NCI-H774 (cell line): ENCODE results near the gene IGF2BP3.
"Not testable (repeated sequence)": the region's sequence is repeated elsewhere in the genome, so short reads cannot be mapped to it uniquely, and the experiment has no call there.

Experiments used
- DNase-seq: peaks from one replicate; lab custom pipeline; 2025; lab: John Stamatoyannopoulos, UW

IGF2BP3 gene

DNA sequence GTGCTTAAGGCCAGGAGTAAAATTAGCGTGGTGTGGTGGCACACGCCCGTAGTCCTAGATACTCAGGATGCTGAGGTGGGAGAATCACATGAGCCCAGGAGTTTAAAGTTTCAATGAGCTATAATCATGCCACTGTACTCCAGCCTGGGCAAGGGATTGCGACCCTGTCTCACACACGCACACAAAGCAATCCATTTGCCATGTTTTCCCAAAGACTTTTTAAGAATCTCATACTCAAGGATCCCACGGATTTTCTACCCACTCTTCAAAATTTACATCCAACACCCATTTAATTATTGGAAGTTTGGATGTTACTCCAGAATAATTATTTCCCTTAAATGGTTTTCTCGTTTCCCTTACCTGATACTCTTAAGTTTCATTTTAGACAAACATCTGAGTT is 47.9 kb downstream of the IGF2BP3 start:
- DNase-seq: no peak

GRCh38 chr7:23419845-23420244 is 50.4 kb downstream of the IGF2BP3 start:
- DNase-seq: no peak

DNA sequence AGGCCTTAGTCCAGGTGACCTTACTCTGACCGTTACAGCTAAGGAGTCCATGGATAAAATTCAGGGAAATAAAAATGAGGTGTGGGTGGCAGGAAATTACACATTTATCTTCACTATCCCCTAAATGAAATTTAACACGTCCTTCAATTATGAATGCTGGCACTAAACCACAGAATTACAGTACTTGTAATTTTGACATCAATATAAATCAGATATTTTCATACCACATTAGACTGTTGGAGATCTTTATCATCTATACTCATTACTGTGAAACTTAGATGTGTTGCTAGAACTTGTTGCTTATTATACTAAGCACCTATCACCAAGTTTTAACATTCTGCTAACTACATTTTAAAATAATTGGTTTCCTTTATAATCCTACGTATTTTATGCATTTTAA is 51.1 kb downstream of the IGF2BP3 start:
- no peak for DNase-seq

GRCh38 chr7:23418046-23418445 is 52.2 kb downstream of the IGF2BP3 start:
- no peak for DNase-seq

- no peak for DNase-seq
These were observed 55.1 kb downstream of the IGF2BP3 start for GRCh38 chr7:23415198-23415597.

DNA sequence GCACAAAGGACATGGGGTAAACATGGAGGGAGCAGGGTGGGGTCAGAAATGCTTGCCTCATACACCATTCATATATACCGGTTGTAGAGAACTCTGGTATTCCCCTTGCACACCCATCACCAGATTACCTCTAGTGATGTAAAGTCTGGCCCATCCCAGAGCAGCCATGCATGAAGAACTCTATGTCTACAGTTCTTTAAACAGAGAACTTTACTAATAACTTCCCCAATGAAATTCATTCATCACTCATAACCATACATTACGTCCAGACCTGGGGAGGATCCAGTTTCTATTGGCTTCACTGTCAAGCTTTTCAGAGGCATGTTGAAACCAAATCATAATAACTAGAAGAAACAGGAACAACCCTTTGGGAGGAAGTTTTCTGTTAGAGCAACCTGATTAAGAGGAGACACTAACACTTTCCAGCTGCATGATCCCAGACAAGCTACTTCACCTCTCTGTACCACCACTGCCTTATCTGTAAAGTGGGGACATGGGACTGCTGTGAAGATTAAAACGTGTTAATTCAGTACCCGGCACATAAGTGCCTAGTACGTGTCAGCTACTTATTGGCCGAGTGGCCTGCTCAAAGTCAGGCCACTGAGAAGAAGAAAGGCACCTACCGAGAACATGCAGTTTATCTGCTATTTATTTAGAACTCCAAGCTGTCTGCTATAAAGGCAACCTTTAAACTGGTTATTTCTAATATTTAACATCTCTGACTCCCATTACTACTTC is 59.7 kb downstream of the IGF2BP3 start:
- DNase-seq: no peak

- not testable (repeated sequence) for DNase-seq
These were observed 63.7 kb downstream of the IGF2BP3 start for GRCh38 chr7:23406564-23406963.

GRCh38 chr7:23405240-23405618 is 65.1 kb downstream of the IGF2BP3 start:
- no peak for DNase-seq

DNA sequence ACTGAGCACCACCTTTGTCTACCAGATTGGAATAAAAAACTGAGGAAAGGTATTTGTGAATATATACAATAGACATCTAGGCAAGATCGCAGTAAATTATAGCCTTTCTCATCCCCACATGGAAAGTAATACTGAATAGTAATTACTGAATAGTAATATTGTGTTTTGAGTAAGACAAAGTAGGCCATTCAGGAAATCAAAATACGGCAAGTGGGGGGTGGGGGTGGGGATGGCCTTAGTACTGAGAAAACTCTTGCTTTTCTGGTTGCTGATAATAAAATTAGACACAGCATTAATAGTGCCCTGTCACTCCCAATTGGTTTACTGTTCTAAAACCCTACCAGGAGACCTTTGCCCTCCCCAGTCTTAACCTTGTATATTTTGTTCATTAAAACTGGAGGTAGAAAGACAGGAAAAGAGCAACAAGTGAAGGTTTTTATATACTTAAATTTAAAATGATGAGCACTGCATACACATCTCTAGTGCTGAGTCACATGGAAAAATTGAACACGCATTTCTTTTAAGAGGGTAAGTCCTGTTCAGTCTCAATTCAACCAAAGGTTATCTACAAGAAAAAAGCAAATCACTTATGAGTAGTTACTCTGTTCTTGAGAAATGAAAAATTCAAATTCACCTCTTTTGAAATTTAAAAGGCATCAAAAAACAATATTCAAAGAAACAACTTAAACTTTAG is 65.6 kb downstream of the IGF2BP3 start:
- no peak for DNase-seq

- no peak for DNase-seq
These were observed 66.3 kb downstream of the IGF2BP3 start for GRCh38 chr7:23403970-23404369.

GRCh38 chr7:23398090-23398489 is 72.2 kb downstream of the IGF2BP3 start:
- not testable (repeated sequence) for DNase-seq

GRCh38 chr7:23397241-23397640 is 73.0 kb downstream of the IGF2BP3 start:
- no peak for DNase-seq

DNA sequence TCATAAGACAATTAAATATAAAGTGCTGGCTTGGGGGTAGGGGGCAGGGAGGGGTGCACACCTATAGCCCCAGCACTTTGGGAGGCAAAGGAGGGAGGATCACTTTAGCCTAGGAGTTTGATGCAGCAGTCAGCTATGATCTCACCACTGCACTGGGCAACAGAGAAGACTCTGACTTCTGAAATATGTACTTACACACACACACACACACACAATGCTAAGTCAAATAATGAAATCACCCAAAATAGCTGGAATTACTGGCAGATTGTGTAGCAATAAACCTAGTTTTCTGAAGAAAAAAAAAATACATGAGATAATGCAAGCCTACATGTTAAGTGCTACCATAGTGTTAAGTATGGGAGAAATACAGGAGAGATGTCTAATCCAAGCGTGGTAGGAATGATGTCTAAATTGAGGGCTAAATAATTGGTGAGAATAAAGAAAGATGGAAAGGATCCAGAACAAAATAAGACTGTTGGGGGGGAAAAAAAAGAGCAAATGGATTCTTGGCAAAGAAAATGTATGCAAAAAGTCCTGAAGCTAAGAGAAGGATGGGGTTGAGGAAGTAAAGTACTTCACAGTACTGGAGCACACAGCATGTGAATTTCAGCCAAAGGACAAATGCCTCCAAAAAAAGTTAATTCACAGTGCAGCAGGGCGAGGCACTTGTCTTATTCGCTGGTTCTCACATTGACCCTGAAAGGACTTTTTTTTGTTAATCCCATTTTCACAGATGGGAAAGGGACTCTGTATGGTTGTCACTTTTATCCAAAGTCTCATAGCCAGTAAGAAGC is 73.9 kb downstream of the IGF2BP3 start:
- DNase-seq: no peak

DNA sequence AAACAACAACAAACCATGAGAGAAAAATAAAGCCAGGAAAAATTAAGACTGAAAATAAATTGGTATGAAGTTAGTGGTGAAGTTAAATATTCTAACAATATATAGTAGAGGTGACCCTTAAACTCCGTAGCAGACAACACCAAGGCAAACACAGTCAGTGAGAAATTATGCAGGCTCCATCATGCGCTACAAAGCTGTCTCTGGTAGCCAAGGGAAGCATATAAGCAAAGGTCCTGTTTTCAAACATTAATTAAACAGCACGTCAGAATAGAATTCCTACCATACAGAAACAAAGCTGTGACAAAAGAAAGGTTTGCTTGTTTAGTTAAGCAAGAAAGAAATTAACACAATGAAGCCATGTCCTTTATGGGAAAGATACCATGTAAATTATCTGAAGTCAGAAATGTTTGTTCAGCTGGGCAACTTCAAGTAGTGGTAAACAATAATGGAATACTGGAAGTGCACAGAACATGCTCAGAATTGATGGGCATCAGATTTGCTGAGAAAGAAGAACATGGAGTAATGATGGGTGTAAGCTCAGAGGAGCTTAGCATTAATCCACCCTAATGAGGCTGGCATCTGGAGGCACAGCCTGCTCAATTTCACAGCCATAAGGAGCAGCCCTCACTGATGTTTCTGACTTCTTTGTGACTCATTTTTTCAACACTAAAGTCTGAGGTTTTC is 75.7 kb downstream of the IGF2BP3 start:
- DNase-seq: peak; percentile 93

- DNase-seq: no peak
These were observed 76.7 kb downstream of the IGF2BP3 start for GRCh38 chr7:23393636-23394035.

DNA sequence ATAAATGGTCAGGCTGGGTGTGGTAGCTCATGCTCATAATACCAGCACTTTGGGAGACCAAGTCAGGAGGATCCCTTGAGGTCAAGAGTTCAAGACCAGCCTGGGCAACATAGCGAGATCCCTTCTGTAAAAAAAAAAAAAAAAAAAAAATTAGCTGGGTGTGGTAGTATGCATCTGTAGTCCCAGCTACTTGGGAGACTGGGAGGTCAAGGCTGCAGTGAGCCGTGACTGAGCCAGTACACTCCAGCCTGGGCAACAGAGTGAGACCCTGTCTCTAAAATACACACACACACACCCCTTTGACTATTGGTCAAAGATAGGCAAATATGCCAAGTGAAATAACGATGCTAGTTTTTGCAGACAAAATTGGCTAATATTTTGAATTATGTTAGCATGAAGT is 80.6 kb downstream of the IGF2BP3 start:
- DNase-seq: no peak

GRCh38 chr7:23387583-23387982 is 82.7 kb downstream of the IGF2BP3 start:
- DNase-seq: no peak

DNA sequence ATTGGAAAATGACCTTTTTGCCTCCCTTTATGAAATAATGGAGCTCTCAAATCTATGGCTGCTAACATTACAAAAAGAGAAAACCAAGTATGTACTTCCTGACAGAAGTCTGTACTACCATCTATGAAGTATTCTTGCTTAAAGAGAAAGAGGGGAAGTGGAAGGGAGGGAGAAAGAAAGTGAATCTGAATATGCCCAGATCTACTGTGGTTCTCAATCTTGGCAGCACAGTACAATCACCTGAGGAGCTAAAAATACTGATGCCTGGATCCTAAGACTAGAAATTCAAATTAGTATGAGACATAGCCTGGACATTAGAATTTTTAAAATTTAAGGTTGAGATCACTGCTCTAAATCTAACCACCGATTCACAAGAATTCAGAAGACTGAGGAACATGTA is 85.2 kb downstream of the IGF2BP3 start:
- no peak for DNase-seq

GRCh38 chr7:23383225-23383624 is 87.1 kb downstream of the IGF2BP3 start:
- no peak for DNase-seq

- no peak for DNase-seq
These were observed 89.3 kb downstream of the IGF2BP3 start for GRCh38 chr7:23380961-23381360.

- DNase-seq: no peak
These were observed 89.7 kb downstream of the IGF2BP3 start for GRCh38 chr7:23380556-23380955.

GRCh38 chr7:23378996-23379395 is 91.3 kb downstream of the IGF2BP3 start:
- no peak for DNase-seq
